Activated naive CD4-positive, alpha-beta T cell treated with Interleukin-2 at 50 U/mL for 16 hours (primary cell): Measurements from ENCODE around the gene TBC1D16.

ENCODE experiments used
- DNase-seq: peaks from one replicate; pipeline ENCODE4 v3.0.0-alpha.2; 2020

The TBC1D16 gene

GRCh38 chr17:79987187-79987934, 48.3 kb downstream of the TBC1D16 start:
- no peak for DNase-seq

- no peak for DNase-seq
Measured at GRCh38 chr17:79986411-79987186, 49.1 kb downstream of the TBC1D16 start.

GRCh38 chr17:79985943-79986391, 49.7 kb downstream of the TBC1D16 start:
- DNase-seq = no peak

GRCh38 chr17:79985361-79985942, 50.2 kb downstream of the TBC1D16 start:
- DNase-seq = no peak

- no peak for DNase-seq
Measured at GRCh38 chr17:79984877-79985276, 50.8 kb downstream of the TBC1D16 start.

GRCh38 chr17:79984045-79984840, 51.4 kb downstream of the TBC1D16 start:
- no peak for DNase-seq

- DNase-seq = no peak
Measured at GRCh38 chr17:79983456-79983855, 52.2 kb downstream of the TBC1D16 start.

GRCh38 chr17:79982986-79983385, 52.7 kb downstream of the TBC1D16 start:
- DNase-seq = no peak

- DNase-seq = no peak
Measured at GRCh38 chr17:79981661-79982101, 54.0 kb downstream of the TBC1D16 start.

- no peak for DNase-seq
Measured at GRCh38 chr17:79981090-79981489, 54.6 kb downstream of the TBC1D16 start.

- no peak for DNase-seq
Measured at GRCh38 chr17:79980246-79981043, 55.2 kb downstream of the TBC1D16 start.

- no peak for DNase-seq
Measured at GRCh38 chr17:79979816-79980215, 55.9 kb downstream of the TBC1D16 start.

GRCh38 chr17:79979221-79979741, 56.4 kb downstream of the TBC1D16 start:
- DNase-seq = no peak

GRCh38 chr17:79978548-79978855, 57.2 kb downstream of the TBC1D16 start:
- no peak for DNase-seq

GRCh38 chr17:79977708-79978547, 57.7 kb downstream of the TBC1D16 start:
- DNase-seq = no peak

- DNase-seq = no peak
Measured at GRCh38 chr17:79977161-79977631, 58.5 kb downstream of the TBC1D16 start.

- no peak for DNase-seq
Measured at GRCh38 chr17:79976451-79976850, 59.2 kb downstream of the TBC1D16 start.

- DNase-seq = no peak
Measured at GRCh38 chr17:79975498-79976134, 60.1 kb downstream of the TBC1D16 start.

- DNase-seq = no peak
Measured at GRCh38 chr17:79974566-79975497, 60.8 kb downstream of the TBC1D16 start.
